DMS114 treated with DMSO at 0.1 percent for 48 hours (cell line): ENCODE results near the gene POLRMT.
"Not testable (repeated sequence)": the region's sequence is repeated elsewhere in the genome, so short reads cannot be mapped to it uniquely, and the experiment has no call there.

Source experiments
- DNase-seq: peaks from one replicate; lab custom pipeline; 2025; ENCODE audit not compliant: unreplicated experiment; lab: John Stamatoyannopoulos, UW

POLRMT gene

GRCh38 chr19:595326-596262 lies 37.7 kb downstream of the POLRMT start:
- no peak for DNase-seq

GRCh38 chr19:594265-594870 lies 39.0 kb downstream of the POLRMT start:
- no peak for DNase-seq

DNA sequence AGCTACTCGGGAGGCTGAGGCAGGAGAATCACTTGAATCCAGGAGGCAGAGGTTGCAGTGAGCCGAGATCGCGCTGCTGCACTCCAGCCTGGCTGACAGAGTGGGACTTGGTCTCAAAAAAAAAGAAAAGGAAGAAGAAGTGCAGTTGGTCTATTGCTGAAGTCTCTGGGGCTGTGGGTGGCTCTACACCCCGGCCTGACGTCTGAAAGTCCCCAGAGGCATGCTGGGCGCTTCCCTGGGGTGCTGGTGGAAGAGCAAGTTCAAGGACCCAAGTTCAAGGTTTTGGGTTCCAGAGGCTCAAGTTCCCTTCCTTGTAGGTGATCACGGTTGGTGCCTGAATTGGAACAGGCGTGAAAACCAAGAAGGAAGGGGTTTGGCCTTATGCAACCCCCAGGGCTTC lies 39.8 kb downstream of the POLRMT start:
- no peak for DNase-seq

DNA sequence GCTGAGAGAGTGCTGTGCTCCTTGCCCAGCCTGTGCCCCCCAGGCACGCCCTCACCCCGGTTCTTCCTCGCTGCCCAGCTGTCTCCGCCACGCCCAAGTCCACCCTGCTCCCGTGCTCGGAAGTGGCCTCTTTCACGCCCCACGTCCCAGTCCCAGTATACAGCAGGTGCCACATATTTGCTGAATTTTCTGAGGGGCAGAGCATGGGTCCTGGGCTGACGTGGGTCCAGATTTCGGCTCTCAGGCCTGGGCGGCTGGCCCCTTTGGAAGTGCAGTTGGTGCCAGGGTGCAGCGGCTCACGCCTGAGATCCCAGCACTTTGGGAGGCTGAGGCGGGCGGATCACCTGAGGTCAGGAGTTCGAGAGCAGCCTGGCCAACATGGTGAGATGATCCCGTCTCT lies 40.3 kb downstream of the POLRMT start:
- DNase-seq, result no peak

GRCh38 chr19:592101-592500 lies 41.2 kb downstream of the POLRMT start:
- DNase-seq, result no peak

- no peak for DNase-seq
These were observed 42.0 kb downstream of the POLRMT start for GRCh38 chr19:591099-591958.

DNA sequence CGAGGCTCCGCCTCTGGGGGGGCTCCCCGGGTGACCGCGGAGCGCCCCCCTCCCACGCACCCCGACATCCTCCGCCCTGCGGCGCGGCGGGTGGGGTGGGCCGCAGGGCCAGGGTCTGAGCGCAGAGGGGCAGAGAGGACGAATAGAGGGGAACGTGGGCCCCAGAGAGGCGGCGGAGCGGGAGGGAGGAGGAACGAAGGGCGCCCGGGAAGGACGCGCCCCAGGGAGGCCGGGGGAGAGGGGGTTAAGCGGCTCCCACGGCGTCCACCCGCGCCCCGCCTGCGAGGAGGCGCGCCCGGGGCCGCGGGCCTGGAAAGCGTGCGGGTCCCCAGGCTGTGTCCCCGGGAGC lies 42.6 kb downstream of the POLRMT start:
- DNase-seq, result no peak

DNA sequence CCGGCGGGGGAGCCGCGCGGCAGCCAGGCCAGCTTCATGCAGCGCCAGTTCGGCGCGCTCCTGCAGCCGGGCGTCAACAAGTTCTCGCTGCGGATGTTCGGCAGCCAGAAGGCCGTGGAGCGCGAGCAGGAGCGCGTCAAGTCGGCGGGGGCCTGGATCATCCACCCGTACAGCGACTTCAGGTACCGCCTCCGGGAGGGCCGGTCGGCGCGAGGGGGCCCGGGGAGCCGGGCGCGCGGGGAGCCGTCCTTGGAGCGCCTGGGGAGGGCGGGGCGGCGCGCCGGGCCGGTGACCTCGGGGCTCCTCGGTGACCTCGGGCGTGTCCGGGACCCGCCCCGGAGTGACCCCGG lies 43.0 kb downstream of the POLRMT start:
- DNase-seq, result no peak

GRCh38 chr19:589693-590395 lies 43.5 kb downstream of the POLRMT start, which contains the start of gene HCN2:
TSS of gene HCN2 (plus strand) at chr19:589881. CDS start at chr19:589946, 65 bp downstream.
- DNase-seq, result no peak

- no peak for DNase-seq
These were observed 44.3 kb downstream of the POLRMT start for GRCh38 chr19:588741-589692.

GRCh38 chr19:588093-588740 lies 45.1 kb downstream of the POLRMT start:
- no peak for DNase-seq

DNA sequence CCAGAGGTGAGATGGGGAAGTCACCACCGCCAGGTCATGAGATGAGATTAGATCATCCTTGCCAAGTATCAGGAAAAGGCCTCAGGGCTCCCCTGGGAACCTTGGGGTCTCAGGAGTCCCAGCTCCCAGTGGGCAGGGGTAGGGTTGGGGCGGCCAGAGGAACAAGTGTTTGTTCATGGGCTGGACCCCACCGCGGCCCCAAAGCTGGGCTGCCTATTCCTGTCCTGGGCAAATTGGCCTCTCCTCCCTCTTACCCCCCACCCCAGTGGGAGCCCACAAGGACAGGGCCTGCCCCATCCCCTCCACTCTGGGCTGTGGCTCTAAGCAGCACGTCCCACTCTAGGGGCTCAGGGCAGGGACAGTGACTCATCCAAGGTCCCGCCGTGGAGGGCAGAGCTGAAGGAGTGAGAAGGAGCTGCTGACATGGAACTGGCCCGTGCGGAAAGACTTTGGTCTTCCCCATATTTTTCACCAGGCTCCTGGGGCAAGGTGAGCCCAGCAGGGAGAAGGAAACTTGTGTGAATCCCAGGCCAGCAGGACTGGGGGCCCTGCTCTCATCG lies 47.7 kb downstream of the POLRMT start:
- no peak for DNase-seq

- DNase-seq, result not testable (repeated sequence)
These were observed 48.2 kb downstream of the POLRMT start for GRCh38 chr19:585146-585545.

DNA sequence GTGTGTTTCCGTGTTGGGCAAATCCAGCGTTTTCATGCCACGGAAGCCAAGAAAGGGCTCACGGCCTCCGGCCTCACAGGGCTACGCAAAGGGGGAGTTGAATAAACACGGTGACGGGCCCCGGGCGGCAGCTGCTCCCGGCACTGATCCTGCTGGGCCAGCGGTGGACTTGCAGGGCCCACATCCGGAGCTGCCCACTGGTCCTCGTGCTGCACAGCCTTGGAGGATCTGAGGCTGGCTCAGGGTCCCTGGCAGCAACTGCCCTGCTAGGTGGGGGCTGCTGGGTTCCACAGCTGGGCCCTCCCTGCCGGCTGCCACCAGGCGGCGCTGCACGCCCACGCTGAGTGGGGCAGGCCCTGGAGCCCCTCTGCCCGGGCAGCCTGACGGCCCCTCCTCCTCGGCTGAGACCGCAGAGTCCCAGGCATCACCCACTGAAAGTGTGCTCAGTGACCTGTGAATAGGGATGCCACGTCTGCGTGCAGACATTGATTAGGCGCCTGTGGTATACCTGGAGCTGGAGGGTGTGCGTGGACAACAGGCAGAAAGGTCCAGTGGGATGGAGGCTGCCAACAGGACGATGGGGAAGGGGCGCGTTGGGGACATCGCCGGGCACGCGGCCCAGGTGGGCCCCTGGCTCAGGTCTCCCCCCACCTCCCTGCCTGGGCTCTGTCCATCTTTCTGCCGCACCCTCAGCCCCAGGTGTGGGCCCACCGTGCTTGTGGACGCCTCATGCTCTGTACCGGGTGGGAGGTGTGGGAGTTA lies 48.9 kb downstream of the POLRMT start:
- DNase-seq, result no peak

DNA sequence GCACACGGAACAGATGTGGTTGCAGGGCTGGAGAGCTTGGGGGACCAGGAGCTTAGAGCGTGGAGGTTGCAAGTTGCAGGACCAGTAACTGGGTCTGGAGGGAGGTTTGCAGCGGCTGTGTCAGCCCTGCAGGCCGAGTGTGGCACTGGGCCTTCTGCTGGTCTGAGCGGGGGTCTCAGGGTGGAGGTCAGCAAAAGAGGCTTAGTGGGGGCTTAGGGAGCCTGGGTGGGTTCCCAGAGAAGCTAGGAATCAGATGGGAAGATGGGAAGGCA lies 49.4 kb downstream of the POLRMT start:
- DNase-seq, result no peak

DNA sequence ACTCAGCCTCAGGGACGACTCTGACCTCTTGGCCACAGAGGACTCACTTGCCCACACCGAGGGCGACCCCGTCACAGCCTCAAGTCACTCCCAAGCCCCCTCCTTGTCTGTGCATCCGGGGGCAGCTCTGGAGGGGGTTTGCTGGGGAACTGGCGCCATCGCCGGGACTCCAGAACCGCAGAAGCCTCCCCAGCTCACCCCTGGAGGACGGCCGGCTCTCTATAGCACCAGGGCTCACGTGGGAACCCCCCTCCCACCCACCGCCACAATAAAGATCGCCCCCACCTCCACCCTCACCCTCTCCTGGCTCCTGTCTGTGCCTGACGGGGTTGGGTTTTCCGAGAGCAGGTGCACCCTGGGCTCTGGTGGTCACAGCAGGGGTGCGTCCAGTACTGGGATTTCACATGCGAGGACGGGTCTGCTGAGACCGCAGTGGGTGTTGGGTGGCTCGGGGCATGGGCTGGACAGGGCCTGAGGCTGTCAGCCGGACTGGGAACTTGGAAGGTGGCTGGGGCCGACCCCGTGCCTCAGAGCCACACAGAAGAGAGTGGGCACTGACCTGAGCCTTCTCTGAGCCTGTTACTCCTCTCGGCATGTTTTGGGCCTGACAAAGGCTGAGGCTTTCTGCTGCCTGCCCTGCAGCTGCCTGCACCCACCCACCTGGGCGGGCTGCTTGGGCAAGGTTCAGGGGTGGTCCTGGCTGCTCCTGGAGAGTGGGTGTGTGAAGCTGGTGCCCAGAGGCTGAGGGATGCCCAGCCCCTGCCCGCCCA lies 50.0 kb downstream of the POLRMT start:
- DNase-seq, result no peak

DNA sequence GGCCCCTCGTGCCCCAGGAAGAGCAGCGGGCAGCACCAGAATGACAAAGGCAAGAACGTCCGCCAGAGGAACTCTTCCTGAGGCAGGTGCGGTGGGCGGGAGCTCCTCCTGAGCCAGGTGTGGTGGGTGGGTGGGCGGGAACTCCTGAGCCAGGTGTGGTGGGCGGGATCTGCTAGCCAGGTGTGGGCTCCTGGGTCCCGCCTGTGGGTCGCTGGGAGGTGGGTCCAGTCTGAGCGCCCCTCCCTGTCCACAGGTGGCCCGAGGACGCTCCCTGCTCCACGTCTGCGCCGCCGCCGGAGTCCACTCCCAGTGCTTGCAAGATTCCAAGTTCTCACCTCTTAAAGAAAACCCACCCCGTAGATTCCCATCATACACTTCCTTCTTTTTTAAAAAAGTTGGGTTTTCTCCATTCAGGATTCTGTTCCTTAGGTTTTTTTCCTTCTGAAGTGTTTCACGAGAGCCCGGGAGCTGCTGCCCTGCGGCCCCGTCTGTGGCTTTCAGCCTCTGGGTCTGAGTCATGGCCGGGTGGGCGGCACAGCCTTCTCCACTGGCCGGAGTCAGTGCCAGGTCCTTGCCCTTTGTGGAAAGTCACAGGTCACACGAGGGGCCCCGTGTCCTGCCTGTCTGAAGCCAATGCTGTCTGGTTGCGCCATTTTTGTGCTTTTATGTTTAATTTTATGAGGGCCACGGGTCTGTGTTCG lies 50.7 kb downstream of the POLRMT start:
- no peak for DNase-seq
